IPS-20b (cell line): ENCODE data around the gene P2RX2.

Experiments
- H3K27ac ChIP-seq: one replicate; pipeline ENCODE4 v1.5.1; 2013; ENCODE audit warnings: low read length
- H3K27me3 ChIP-seq: 2 replicates; pipeline ENCODE4 v1.6.1; 2013; ENCODE audit warnings: mild to moderate bottlenecking, low read length, inconsistent platforms; ENCODE audit not compliant: insufficient read depth
- H3K36me3 ChIP-seq: 2 replicates; pipeline ENCODE4 v1.6.1; 2013; ENCODE audit warnings: low read depth, mild to moderate bottlenecking, inconsistent platforms, low read length, moderate library complexity; ENCODE audit not compliant: insufficient read depth
- H3K4me1 ChIP-seq: 2 replicates; pipeline ENCODE4 v1.6.1; 2013; ENCODE audit warnings: mild to moderate bottlenecking, control low read depth, inconsistent platforms, low read length, moderate library complexity; ENCODE audit not compliant: insufficient read depth
- H3K4me3 ChIP-seq: 2 replicates; pipeline ENCODE4 v1.5.1; 2013; ENCODE audit warnings: mild to moderate bottlenecking, low read length, inconsistent platforms
- H3K9ac ChIP-seq: 2 replicates; pipeline ENCODE4 v1.6.1; 2013; ENCODE audit warnings: low read depth, mild to moderate bottlenecking, inconsistent platforms, low read length, moderate library complexity
- H3K9me3 ChIP-seq: 2 replicates; pipeline ENCODE4 v1.6.1; 2013; ENCODE audit warnings: mild to moderate bottlenecking, low read depth, low read length, inconsistent platforms; ENCODE audit not compliant: insufficient read depth

P2RX2 gene

DNA sequence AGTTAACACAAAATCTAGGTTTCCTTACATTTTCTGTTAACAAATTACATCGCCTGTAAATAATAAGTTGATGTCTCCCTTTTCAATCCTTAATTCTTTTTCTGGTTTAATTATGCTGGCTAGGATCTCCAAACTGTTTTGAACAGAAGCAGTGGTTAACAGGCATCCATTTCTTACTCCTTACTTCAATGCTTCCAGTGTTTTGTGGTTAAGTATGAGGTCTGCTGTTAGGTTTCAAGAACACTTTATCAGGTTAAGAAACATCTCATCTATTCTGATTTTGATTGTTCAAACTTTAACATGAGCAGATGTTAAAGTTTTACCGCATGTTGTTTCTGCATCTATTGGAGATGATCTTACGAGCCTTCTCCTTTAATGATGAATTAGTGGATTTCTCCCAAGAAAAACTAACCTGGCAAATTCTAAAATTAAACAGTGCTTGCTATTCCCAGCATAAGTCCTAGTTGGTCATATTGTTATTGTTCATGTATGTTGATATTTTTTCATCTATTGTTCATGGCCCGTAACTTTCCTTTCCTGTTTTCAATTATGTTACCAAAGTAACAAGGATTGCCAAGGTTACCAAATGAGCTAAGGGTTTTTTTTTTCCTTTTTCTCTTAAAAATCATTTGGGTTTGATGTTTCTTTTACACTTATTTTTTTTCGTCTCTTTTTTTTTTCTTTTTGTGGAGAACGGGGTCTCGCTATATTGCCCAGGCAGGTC, 35.2 kb downstream of the P2RX2 start:
- Histone ChIP-seq H3K36me3 (peaks cover 99% of the 10 kb centered on the region), H3K27ac (no peak overlapping the region), H3K4me3 (no peak overlapping the region), H3K9ac (no peak overlapping the region), H3K9me3 (no peaks in the 10 kb centered on the region), H3K4me1 (no peaks in the 10 kb centered on the region), H3K27me3 (no peaks in the 10 kb centered on the region)

DNA sequence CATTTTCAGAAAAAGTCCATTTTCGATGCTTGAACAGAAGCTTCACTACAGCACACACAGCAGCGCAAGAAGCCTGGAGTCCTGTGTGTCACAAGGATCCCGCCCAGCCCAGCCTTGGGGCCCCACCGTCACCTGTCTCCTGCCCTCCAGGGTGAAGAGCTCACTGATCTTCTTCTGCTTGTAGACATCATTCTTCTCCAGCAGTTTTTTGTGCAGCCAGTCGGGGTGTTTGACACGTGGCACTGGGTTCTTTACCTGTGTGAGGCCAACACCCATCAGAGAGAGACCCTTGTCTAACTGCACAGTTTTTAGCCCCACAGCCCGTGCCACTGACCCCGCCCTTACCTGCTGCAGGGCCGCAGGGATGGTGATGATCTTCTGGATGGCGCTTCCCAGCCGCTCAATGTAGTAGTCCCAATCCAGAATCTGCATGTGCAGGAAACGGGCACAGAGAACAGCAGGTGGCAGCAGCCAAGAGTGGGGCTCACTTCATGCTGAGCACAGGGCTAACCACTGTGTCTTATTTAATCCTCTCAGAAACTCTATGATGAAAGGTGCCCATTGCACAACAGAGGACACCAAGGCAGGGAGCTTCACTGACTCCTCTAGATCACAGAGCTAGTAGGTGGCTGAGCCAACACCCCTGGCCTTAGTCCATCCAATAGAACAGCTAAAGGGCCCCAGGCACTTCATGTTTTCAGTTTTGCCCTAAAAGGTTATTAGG, 38.6 kb downstream of the P2RX2 start:
- Histone ChIP-seq H3K9ac (no peak overlapping the region), H3K4me1 (no peaks in the 10 kb centered on the region), H3K9me3 (no peaks in the 10 kb centered on the region), H3K27me3 (no peaks in the 10 kb centered on the region), H3K36me3 (peaks cover 99% of the 10 kb centered on the region), H3K27ac (no peak overlapping the region), H3K4me3 (no peak overlapping the region)

DNA sequence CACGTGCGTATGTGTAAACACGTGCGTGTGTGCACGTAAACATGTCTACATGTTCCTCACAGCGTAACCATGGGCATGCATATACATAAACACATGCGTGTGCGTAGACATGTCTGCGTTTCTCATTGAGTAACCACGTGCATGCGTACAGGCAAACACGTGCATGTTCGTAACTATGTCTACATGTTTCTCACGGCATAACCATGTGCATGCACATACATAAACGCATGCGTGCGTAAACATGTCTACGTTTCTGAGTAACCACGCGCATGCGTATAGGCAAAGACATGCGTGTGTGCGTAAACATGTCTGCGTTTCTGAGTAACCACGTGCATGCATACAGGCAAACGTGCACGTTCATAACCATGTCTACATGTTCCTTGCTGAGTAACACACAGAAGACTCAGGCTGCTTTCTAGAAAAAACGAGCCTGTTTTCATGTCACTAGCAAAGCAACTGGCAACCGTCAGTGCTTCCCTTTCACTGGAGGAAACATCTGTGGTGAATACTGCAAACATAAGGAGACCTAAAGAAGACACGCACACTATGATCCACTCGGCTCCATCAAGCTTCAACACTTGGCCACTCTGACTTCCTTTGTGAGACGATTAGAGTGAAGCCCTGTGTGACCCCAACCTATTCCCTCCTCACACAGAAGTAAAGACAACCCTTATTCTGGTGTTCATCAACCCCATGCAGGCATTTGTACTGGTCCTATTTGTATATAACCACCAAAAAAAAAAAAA, 39.7 kb downstream of the P2RX2 start:
- Histone ChIP-seq H3K27me3 (no peaks in the 10 kb centered on the region), H3K36me3 (peaks cover 99% of the 10 kb centered on the region), H3K27ac (no peak overlapping the region), H3K4me1 (no peaks in the 10 kb centered on the region), H3K9ac (no peak overlapping the region), H3K9me3 (no peaks in the 10 kb centered on the region), H3K4me3 (no peak overlapping the region)

DNA sequence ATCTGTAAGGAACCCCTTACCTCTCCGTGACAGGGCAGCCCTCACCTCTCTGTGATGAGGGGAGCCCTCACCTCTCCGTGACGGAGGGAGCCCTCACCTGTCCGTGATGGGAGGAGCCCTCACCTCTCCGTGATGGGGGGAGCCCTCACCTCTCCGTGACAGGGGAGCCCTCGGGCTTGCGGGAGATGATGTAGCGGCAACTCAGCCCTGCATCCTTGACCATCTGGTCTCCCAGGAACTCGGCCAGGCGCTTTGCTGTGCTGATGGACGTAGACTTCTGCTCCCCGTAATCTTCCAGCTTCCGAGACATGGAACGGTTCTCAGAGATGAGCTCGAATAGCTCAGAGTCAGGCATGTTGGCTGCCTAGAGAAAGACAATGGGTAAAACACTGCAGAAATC, 40.6 kb downstream of the P2RX2 start:
- Histone ChIP-seq H3K27ac (no peak overlapping the region), H3K27me3 (no peaks in the 10 kb centered on the region), H3K9ac (no peak overlapping the region)

DNA sequence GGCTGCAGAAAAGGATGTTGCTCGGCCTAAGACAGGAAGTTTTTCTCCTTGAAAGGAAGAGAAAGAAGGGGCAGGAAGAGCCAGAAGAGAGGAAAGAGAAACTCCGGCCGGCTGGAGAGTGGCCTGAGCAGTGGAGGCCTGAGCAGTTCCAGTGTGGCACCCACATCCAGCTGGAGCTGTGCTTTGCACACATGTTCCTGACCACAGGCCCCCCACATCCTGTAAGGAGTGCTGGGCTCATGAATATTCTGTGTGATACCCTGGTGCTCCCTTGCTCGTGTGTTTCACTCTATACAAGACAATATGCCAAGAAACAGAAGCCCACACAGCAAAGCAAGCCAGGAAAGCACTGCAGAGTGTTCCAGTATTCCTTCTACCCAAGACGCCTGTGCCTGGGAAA, 41.5 kb downstream of the P2RX2 start:
- no peaks in the 10 kb centered on the region for H3K4me1 ChIP-seq
- no peaks in the 10 kb centered on the region for H3K9me3 ChIP-seq
- no peak overlapping the region for H3K4me3 ChIP-seq
- H3K9ac ChIP-seq, result no peak overlapping the region
- peaks cover 99% of the 10 kb centered on the region for H3K36me3 ChIP-seq
- H3K27ac ChIP-seq, result no peak overlapping the region
- no peaks in the 10 kb centered on the region for H3K27me3 ChIP-seq

More for the DNA sequence above, 40.6 kb downstream of the P2RX2 start:
- Histone ChIP-seq H3K36me3 (peaks cover 99% of the 10 kb centered on the region), H3K4me3 (no peak overlapping the region), H3K9me3 (no peaks in the 10 kb centered on the region), H3K4me1 (no peaks in the 10 kb centered on the region)

DNA sequence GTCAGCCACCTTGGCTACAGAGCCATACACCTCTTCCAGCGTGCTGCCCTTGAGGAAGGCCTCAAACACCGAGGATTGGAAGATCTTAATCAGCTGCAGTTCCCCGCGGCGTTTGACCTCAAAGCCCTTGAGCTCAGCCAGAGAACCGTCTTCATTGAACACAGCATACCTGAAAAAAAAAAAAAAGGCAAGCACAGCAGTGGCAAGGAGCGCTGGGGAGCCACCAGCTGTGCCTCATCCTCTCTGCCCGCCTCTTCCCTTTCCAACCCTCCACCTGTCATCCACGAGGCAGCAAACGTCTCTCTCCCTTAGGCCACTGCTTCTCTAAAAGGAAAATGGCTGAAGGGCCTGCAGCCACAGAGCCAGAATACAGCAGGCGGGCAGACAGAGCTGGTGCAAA, 42.4 kb downstream of the P2RX2 start:
- Histone ChIP-seq H3K36me3 (peaks cover 99% of the 10 kb centered on the region), H3K27me3 (no peaks in the 10 kb centered on the region), H3K9ac (no peak overlapping the region), H3K4me1 (no peaks in the 10 kb centered on the region), H3K9me3 (no peaks in the 10 kb centered on the region), H3K4me3 (no peak overlapping the region), H3K27ac (no peak overlapping the region)

DNA sequence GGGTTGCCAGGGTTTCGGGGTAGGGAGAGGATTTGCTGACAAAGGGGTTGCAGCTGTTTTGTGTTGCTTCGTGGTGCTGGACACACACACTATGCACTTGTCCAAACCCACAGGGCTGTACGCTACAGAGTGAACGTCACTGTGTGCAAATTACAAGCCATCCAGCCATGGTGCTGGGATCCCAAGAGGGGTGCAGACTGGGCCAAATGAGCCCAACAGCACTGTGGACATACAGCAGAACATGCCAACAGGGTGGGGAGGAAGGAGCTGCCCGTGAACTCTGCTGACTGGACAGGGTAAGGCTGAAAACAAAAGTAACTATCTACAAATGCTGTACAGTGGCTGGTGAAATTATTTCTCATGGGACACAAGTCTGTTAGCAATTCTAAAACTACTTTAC, 43.4 kb downstream of the P2RX2 start:
- Histone ChIP-seq H3K9ac (no peak overlapping the region), H3K4me1 (no peaks in the 10 kb centered on the region), H3K4me3 (no peak overlapping the region), H3K27me3 (no peaks in the 10 kb centered on the region), H3K27ac (no peak overlapping the region), H3K36me3 (peaks cover 100% of the 10 kb centered on the region), H3K9me3 (no peaks in the 10 kb centered on the region)

DNA sequence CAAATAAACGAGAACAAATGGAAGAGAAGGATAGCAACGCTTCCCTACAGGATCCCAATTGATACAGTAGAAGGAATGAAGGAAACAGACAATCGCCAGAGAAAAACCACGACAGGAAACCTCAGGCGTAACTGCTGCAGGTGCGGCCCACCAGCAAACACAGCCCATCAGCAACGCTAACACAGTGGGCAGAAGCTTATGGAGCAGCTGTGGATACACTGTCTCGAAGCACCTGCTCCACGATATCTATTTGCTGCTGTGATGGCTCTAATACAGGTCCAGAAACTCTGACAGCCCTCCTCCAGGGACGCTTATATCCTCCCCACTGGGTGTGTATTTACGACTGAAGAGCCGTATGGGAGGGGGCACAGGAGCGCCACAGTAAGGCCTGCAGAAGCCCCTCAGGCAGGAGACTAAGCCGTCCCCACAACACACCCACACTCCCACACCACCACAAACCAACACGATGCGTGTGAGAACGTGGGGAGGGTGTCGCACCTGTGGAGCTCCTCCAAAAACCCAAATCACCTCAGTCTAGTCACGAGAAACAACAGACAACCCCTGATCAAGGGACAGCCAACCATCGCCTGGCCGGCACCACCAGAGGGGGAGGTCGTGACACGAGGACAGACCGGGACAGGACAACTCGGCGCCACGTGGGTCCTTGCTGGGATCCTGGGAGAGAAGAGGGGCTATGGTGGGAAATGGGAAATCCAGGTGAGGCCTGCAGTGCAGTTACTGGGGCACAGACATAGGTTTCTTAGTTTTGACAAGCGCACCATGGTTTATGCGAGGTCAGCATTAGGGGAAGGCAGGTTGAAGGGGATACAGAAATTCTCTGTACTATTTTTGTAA, 44.6 kb downstream of the P2RX2 start:
- Histone ChIP-seq H3K4me3 (no peak overlapping the region), H3K9ac (no peak overlapping the region), H3K9me3 (no peaks in the 10 kb centered on the region), H3K27ac (no peak overlapping the region), H3K36me3 (peaks cover 100% of the 10 kb centered on the region), H3K27me3 (no peaks in the 10 kb centered on the region), H3K4me1 (no peaks in the 10 kb centered on the region)

DNA sequence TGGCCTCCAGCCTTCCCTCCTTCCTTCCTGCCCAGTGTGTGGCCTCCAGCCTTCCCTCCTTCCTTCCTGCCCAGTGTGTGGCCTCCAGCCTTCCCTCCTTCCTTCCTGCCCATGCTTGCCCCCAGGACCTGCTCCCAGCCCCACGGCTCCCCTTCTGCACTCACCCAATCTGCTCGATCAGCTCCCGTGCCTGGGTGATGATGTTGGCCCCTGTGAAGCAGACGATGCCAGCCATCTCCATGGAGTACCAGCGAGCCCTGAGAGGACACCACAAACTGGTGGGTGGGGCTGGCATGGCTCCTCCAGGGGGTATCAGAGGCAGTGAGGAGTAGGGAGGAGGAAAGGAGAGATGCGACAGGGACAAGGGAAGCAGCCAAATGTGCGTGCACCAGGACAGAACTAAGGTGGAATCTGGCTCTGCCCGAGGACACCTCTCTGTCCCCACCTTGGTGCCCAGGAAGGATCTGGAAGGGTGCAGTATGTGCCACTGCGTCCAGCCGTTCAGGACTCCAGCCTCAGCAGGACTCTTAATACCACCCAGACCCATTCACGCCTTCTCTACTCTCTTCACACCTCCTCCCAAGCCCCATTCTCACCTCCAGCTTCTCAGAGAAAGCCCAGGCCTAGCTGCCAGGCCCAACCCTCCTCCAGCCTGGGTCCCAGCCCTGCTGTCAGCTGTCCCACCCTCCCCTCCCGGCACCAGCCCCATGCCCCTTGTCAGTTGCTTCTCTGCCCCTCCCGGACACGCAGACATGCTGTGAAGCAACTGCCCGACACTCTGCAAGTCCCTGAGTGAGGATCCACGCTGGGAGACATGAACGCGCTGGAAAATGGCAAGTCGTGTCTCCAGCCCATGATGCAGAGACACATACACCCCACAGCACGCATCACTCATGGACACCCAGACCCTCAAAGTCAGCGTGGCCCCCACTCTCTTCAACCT, 45.9 kb downstream of the P2RX2 start:
- Histone ChIP-seq H3K27me3 (no peaks in the 10 kb centered on the region), H3K27ac (no peak overlapping the region), H3K4me1 (no peaks in the 10 kb centered on the region), H3K9me3 (no peaks in the 10 kb centered on the region), H3K9ac (no peak overlapping the region), H3K4me3 (no peak overlapping the region), H3K36me3 (peaks cover 100% of the 10 kb centered on the region)

DNA sequence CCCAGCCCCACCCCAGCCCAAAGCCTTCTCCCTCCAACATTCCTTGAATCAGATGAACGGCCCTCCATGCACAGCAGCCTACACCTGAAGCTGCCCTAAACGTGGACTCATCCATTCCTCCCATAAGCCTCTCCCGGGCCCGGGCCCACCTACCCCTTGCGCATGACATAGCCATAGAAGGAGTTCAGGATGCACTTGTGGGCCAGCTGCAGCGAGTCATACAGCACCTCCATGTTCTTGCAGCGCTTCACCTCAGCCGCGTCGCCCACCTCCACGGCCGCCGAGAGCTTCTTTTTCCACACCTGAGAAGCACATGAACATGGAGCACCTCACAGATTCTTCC, 46.5 kb downstream of the P2RX2 start:
- Histone ChIP-seq H3K4me1 (no peaks in the 10 kb centered on the region), H3K27me3 (no peaks in the 10 kb centered on the region), H3K36me3 (peaks cover 99% of the 10 kb centered on the region), H3K9ac (no peak overlapping the region), H3K9me3 (no peaks in the 10 kb centered on the region), H3K27ac (no peak overlapping the region), H3K4me3 (no peak overlapping the region)
